NCI-H1092 (cell line): ENCODE data around the gene CLEC19A.

ENCODE experiments used
- DNase-seq: peaks from one replicate; lab custom pipeline; 2025; lab: John Stamatoyannopoulos, UW

CLEC19A gene

DNA sequence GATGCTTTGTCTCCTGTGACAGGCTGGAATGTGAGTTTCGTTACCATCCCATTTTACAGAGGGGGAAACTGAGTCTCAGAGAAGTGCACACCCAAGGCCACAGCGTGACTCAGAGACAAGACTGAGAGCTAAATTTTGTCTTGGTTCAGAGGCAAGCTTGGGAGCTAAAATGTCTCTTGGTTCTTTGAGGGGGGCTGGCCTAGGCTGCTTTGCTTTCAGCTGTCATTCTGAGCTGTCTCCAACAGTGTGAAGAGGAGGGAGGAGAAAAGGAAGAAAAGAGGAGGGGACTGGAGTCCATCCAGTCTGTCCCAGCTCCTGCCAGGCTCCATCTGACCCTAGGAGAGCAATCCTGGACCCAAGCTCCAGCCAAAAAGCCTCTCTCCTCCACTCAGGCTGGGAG, at the start of gene CLEC19A:
Gene CLEC19A (plus strand): TSS at position 301 of the 400 bp plus-strand sequence. CDS start 121 bp downstream, outside the sequence.
- no peak for DNase-seq

DNA sequence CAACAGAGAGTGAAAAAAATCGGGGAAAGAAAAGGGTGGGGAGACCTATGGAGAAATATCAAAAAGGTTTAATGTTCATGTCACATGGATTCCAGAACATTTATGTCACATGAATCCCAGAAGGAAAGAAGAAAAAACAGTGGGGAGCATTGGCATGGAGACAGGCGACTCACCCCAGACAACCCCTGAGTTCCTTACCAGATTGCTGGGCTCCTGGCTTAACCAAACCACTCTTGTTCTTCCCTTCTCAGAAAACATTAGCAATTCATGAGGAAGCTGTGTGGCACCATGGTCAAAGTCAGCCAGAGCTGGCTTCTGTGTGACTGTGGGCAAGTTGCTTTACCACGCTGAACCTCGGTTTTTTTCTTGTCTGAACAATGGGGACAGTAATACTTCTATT, 49.6 kb upstream of the CLEC19A start:
- DNase-seq, result no peak

DNA sequence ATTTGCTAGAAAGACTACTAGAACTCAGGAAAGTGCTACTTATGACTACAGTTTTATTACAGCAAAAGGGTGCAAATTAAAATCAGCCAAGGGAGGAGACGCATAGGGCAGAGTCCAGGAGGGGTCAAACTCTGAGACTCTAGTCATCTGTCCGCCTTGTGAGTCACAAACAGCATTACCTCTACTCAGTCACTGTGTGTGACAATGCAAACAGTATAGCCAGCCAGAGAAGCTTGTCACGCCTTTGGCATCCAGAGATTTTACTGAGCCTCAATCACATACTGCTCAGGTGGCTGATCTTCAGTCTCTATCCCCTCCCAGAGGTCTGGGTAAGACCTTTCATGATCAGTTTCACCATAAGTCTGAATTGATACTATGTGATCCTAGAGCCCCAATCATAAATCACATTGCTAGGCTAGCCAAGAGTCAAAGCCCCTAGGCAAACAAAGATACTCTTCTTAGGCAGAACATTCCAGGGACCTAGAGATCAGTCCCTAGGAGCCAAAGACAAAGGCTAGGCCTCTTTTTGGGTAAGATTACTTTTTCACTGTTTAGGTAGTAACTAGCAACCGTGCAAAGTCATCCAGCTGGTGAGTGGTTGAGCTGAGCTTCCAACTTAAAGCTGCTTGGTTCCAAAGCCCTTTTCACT, 48.8 kb upstream of the CLEC19A start:
- no peak for DNase-seq

DNA sequence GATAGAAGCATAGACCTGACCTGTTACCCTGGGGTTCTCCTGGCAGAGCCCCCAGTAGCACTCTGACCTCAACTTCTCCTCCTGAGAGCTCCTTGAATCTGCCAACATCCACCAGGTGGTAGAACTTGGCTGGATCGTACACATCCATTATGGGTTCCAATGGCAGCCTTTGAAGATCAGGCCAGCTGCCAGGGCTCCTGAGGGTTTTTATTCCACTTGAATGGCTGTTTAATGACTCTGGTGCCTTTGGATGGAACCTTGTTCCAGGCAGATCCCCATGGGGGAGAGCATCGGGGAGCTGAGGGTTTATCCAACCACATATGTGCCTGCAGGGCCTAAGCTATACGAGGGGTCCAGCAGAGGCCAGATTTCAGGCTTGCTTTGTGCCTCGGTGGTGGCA, 47.1 kb upstream of the CLEC19A start:
- peak; percentile 92 for DNase-seq

DNA sequence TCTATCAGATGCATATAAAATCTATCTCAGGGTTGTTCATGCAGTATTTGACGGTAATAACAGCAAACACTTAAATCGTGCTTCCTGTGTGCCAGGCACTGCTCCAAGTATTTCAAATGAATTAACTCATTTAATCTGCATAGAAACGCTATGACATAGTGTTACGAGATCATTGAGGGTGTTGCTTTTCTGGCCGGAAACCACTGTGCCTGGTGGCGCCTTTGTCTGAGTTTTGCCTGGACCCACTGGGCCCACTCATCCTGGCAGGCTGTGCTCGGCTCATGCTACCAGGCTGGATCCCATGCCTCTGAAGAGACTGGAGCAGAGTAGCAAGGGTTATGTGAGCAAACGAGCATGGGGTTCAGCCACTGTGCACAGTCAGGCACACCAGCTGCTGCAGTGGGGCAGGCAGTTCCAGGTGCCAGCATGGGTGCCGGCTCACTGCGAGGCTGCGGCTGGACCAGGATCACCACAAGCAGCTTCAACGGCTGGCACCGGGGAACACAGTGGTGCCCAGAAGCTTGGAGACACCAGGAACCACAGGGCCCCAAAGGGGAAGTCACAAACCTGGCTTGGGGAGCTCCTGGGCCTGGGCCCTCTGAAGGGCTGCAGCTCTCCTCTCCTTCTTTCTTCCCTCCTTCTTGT, 45.9 kb upstream of the CLEC19A start:
- DNase-seq, result peak; percentile 41

DNA sequence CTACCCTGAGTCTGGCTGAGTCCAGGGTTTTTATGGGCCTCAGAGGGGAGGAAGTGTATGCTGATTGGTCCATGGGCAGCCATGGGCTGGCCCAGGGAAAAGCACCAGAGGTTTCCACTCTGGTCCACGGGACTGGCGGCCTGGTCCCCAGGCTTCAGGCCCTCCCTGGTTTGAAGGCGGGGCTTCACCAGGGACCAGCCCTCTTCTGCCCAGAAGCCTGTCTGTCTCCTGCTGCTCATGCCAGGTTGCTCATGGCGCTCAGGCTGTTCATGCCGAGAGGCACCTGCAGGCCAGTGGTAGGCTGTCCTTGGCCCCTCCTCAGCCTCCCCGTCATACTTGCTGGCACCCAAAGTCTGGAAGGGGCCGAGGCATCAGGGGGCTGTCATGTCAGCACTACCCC, 45.0 kb upstream of the CLEC19A start:
- DNase-seq, result no peak

DNA sequence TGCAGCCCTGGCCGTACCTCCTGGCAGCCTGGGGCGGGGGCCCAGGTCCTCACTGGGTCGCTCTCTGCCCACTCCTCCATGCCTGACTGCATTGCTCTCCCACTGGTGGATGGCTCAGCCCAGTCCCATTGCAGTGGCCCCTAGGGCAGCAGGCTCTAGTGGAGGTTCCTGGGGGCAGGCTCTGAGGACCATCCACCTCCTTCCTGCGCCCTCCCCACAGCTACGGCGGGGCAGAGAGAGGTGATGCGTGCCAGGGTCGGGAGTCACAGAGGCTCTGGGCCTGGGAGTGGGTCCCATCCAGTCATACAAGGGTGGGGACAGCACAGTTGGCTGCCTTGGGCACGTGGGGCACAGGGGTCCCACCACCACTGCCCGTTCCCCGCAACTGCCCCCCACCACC, 44.0 kb upstream of the CLEC19A start:
- no peak for DNase-seq

DNA sequence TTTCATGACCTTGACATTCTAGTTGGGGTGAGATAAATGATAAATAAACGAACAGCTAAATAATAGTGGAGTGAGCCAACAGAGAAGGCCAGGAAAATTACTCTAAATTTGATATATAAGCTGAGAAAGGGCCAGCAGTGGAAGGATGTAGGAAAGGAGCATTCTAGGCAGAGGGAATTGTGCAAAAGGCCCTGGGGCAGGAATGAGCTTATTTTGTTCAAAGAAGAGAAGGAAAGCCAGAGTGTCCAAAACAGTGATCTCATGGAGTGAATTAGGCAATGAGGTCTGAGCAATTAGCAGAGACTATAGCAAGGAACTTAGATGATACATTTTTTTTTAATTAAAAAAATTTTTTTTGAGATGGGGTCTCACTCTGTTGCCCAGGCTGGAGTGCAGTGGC, 43.3 kb upstream of the CLEC19A start:
- no peak for DNase-seq

DNA sequence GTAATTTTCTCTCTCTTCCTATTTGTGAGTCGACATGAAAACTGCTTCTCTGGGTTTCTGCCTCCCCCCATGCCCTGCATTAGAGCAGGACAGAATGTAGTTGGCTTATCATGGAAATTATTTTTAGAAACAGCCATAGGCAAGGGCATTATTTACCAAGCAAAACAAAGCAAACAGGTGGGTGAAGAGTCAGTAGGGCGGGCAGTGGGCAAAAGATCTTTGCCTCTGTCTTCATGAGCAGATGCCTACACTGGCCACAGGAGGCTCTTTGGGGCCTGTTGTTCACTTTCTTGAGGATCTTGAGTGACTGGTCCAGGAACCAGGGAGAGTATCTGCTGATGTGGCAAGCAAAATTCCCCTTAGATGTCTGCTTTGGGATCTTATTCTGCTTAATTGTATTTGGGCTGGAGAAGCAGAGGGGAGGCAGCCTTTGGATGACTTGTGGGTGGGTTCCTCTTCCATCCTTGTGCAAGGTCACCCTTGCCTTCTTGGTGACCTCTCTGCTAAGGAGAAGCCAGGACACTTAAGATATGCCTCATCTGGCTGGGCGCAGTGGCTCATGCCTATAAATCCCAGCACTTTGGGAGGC, 42.5 kb upstream of the CLEC19A start:
- no peak for DNase-seq

DNA sequence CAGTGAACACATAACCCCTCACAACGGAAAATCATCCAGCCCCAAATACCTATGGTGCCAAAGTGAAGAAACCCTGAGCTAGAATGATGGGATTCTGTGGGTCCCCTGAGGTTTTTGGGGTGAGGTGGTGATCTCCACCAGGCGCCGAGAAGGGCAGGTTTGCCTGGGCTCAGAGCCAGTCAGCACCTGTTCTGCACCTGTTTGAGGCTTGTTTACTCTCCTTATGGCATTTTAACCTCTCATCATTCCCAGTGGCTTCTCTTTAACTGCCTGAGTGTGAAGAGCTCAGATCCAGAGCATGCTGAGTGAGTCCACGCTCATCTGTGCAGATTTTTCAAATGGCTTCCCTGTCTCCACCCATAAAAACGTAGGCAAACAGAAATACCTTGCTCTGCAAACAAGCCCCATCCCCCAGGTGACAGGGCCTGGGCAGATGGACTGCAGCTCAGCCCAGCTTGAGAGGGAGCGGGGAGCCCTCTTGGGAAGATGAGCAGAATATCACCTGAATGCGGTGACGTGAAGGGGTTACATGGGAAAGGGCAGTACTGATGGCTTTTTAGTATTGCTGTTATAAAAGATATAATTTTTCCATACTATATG, 40.1 kb upstream of the CLEC19A start:
- peak; percentile 91 for DNase-seq

DNA sequence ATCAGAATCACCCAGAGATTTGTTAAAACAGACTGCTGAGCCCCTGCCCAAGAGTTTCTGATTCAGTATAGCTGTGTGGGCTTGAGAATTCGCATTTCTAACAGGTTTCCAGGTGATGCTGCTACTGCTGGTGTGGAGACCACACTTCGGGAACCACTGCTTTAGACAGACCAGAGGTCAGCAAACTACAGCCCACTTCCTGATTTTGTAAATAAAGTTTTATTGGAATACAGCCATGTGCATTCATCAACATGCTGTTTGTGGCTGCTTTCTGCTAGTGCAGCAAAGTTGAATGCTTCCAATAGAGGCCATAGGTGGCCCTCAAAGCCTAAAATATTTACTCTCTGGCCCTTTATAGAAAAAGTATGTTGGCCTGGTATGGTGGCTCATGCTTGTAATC, 32.6 kb upstream of the CLEC19A start:
- no peak for DNase-seq

DNA sequence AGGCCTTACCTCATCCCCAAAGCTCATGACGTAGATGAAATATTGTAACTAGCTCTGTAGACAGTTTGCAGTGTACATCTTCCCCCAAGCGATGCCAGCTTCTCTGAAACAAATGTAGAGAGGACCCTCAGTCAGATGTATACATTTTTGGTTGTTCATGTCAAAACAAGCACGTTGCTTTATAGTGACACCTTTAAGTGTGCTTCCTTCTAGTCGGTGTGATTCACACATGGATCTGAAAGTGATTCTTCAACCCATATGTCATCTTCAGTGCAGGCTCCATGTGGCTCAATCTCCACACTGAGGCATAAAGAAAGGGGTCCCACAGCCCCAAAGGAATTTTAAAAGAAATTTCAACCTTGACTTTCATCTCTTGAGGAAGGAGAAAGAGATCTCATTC, 30.9 kb upstream of the CLEC19A start:
- no peak for DNase-seq

DNA sequence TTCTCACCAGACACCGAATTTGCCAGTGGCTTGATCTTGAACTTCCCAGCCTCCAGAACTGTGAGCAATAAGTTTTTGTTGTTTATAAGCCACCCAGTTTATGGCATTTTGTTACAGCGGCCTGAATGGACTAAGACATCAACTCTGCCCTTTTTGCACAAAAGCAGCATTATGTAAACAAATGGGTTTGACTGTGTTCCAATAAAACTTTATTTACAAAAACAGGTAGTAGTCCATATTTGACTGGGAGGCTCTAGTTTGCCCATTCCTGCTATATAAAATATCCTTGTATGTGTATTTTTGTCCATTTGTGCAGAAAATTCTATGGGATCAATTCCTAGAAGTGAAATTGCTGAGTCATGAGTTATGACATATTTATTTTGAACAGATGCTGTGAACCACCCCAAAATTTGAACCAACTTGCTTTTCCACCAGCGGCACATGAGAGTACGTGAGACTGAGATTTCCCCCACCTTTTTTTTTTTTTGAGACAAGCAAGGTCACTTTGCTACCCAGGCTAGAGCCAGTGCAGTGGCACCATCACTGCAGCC, 21.3 kb upstream of the CLEC19A start:
- no peak for DNase-seq

DNA sequence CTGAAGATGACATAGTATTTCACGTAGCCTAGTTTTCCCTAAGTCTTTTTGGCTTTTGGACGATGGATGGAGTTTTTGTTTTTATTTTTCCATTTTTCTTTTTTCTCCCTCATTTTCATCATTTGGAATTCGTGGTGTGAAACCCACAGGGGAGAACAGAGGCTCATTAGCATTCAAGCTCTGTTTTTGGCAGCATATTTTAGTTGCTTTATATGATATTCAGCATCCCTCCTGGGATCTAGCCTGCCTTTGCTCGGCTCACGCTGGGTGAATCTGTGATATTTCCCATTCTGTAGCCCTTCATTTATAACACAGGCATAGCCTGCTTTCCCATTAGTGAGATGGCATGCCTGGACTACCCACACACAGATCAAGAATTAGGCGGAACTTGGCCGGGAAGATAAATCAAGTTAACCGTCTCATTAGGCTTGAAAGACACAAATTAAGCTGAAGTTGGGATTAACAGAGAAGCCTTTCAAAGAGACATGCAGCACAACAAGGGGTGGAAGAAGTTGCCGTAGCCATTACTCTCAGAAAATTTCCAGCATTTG, 20.1 kb upstream of the CLEC19A start:
- no peak for DNase-seq

DNA sequence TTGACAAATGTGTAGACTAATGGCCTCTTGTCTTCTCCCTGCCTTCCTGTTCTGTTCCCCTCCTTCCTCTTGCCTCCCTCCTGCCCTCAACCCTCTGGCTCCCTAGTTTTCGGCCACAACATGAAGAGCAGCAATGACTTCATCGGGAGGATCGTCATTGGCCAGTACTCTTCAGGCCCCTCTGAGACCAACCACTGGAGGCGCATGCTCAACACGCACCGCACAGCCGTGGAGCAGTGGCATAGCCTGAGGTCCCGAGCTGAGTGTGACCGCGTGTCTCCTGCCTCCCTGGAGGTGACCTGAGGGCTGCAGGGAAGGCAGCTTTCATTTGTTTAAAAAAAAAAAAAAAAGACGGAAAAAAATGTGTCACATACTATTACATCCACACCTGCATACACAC, 18.8 kb upstream of the CLEC19A start:
- no peak for DNase-seq

DNA sequence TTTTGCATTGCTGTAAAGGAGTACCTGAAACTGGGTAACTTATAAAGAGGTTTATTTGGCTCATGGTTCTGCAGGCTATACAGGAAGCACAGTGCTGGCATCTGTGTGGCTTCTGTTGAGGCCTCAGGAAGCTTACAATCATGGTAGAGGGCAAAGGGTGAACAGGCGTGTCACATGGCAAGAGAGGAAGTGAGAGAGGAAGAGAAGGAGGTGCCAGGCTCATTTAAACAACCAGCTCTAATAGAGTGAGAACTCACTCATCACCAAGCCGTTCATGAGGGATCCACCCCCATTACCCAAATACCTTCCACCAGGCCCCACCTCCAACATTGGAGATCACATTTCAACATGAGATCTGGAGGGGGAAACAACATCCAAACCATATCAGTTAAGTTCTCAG, 16.4 kb upstream of the CLEC19A start:
- DNase-seq, result no peak

DNA sequence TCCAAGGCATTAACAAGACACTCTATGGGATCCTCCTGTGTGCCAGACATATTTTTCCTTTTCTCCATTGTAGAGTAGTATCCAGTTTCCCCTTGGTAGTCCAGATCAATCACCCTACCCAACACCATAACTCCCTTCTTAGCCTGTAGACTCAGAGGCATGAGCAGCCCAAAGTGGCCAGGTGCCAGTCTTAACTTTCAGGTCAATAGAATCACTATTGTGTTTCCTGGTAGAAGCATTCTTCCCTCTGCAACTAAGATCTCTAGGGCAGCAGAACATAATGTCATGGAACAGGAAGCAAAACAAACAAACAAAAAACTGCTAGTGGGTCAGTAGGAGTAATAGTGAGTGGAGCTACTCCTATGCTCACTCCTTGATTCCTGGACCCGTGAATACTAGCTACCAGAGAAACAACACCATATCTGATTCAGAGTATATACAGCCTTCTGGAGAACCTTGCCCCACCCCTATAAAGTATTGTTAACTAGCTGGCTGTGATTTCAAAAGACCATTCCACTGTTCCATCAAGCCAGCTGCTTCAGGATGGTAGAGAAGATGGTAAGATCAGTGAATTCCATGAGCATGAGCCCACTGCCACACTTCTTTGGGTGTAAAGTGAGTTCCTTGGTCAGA, 11.2 kb upstream of the CLEC19A start:
- no peak for DNase-seq

DNA sequence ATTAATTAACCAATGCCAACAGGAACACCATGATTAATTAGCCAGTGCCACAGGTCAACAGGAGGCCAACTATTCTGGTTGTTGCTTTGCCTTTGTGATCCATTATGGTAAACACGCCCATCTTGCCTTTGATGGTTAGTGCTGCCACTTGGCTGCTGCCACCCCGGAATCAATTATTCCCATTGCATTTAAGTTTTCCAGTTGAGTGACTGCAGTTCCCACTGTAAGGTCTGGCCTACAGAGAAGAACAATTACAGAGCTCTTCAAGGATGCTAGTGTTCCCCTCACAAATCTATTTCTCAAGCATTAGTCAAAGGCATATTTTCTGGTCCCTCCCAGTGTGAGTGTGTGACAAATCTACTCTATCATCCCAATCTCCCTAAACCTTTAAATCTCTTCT, 7.1 kb upstream of the CLEC19A start:
- no peak for DNase-seq

DNA sequence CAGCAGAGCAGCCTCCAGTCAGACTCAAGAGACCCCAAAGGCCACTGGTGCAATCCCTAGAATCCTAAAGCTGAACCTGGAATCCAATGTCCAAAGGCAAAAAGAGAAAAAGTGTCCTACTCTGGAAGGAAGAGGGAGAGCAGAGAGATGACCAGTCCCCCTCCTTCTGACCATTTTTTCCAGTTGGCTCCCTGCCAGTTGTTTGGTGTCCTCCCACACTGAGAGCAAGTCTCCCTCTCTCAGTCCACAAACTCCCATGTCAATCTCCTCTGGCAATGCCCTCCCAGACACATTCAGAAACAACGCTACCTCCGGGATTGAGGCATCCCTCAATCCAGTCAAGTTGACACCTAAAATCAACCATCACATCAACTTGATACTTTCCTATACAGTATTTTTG, 4.3 kb upstream of the CLEC19A start:
- no peak for DNase-seq

DNA sequence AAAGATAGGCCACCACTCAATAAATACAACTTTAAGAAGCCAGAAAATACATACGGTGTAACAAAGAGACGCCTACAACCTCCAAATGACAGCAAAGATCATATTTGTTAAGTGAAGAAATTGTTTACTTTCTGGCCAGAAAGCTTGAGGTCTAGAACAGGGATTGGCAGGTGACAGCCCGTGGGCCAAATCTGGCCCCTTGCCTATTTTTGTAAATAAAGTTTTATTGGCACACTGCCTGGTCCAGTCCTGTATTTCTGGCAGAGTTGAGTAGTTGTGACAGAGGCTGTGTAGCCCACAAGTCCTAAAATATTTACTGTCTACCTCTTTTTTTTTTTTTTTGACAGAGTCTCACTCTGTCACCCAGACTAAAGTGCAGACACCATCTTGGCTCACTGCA, 3.4 kb upstream of the CLEC19A start:
- DNase-seq, result no peak

DNA sequence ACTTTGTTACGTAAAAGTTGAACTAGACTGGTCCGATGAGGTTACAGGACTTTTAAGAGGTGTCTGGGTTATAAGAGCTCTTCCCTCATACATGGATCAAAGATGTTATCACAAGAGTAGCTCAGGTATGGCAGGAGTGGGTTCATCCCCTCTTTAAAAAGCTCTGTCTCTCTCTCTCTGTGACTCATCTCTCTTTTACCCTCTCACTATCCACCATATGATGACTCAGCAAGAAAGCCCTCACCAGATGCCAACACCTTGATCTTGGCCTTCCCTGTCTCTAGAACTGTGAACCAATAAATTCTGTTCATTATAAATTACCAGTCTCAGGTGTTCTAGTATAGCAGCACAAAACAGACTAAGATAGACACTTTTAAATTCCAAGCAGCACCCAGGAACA, 1.9 kb upstream of the CLEC19A start:
- no peak for DNase-seq

DNA sequence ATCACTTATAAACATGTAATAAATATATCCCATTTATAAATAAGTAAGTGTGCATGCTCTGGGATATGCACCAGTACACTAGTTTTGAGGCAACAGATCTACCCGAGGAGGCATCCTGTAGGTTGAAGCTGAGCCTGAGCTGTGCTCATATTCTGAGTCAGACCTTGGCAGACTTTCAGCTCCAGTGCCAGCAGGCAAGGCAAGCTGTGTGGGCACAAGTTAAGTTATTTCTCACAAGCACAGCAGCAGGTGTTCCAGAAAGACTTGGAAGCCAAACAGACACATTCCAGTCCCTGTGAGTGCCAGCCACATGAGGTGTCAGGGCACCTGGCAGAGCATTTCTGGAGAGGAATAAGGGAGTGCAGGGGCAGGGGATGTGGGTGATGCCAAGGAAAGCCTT, 1.3 kb upstream of the CLEC19A start:
- no peak for DNase-seq
